Spleen (tissue), 7 donors: ENCODE data around the gene KRT34.

ENCODE experiments used
- POLR2A ChIP-seq, 3 donors: fragments of 450-650 bp; IDR thresholded peaks; one replicate each; pipeline ENCODE4 v1.5.1; 2017; ENCODE audit warnings: antibody characterized with exemption in 3 of 3, mild to moderate bottlenecking in 1 of 3
- POLR2AphosphoS5 ChIP-seq, 3 donors: sonication (generic); formaldehyde crosslinking; IDR thresholded peaks; one replicate each; pipeline ENCODE4 v1.5.1; 2017; ENCODE audit warnings: antibody characterized with exemption in 3 of 3
- TF ChIP-seq, protein P1 (sequence below), 11 experiments: fragments of 200-600 bp in 7 of 11; fragments of 450-650 bp in 4 of 11; sonication (generic) in 4 of 11; IDR thresholded peaks in 8 of 11; conservative IDR thresholded peaks in 3 of 11; 1 replicate in 7 of 11; 2 replicates in 4 of 11; pipeline versions ENCODE4 v1.4.0 to v1.8.0; 2016 to 2021; ENCODE audit warnings: antibody characterized with exemption in 11 of 11, inconsistent platforms in 4 of 11, mild to moderate bottlenecking in 1 of 11
- donor health status: DM: no; HTN: no; CAD: no; lungs with moderate emphysema.
- donor health status: DM: no; HTN: no; CAD: no.
- donor health status: DM: no; HTN: no; CAD: no.

DNA sequence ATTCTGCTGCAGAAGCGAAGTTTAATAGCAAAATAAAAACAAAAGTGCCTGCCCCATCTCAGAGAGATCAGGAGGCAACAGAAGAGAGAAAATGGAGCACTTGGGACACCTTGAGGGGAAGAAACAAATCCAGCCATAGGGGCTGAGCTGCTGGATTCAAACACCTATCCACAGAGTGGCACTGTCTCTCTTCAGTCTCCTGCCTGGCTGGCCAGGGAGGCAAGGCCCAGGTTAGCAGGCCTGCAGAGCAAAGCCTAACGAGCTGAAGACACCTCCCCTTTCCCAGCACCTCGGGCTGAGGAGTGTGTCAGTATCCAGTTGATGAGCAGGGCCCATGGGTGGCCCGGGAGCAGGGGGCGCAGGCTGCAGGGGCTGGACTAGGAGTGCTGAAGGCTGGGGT lies 24.1 kb upstream of the KRT34 start:
- TF ChIP-seq, protein P1, sequence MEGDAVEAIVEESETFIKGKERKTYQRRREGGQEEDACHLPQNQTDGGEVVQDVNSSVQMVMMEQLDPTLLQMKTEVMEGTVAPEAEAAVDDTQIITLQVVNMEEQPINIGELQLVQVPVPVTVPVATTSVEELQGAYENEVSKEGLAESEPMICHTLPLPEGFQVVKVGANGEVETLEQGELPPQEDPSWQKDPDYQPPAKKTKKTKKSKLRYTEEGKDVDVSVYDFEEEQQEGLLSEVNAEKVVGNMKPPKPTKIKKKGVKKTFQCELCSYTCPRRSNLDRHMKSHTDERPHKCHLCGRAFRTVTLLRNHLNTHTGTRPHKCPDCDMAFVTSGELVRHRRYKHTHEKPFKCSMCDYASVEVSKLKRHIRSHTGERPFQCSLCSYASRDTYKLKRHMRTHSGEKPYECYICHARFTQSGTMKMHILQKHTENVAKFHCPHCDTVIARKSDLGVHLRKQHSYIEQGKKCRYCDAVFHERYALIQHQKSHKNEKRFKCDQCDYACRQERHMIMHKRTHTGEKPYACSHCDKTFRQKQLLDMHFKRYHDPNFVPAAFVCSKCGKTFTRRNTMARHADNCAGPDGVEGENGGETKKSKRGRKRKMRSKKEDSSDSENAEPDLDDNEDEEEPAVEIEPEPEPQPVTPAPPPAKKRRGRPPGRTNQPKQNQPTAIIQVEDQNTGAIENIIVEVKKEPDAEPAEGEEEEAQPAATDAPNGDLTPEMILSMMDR (IDR thresholded peaks at IDR 0.05 in 8 of 11, conservative IDR thresholded peaks at IDR 0.05 in 3 of 11): no peak
- TF ChIP-seq POLR2A (IDR thresholded peaks at IDR 0.05): no peak
- TF ChIP-seq POLR2AphosphoS5 (IDR thresholded peaks at IDR 0.05): no peak
